IMR-90 (cell line): Measurements from ENCODE around the gene CD7. TPM values are rescaled to one million over a fixed set of nuclear protein-coding genes. Genes with fewer than 3 reads are reported as not detected.
A peak's percentile ranks its signal among the peaks of the same experiment; 100 is the strongest.

Source experiments
- ATAC-seq: fragments of 200-7000 bp; cut with Tn5 transposase; 2 replicates; pipeline ENCODE4 v1.9.1; 2020; ENCODE audit warnings: low read depth, mild to moderate bottlenecking, moderate library complexity
- BruUV-seq: library from RNA; stranded (reverse); fragments of 400-500 nt; replicated peaks from 2 replicates; lab custom pipeline; 2021; lab: Mats Ljungman, UMichigan
- CTCF ChIA-PET: fragments of 300-600 bp; formaldehyde crosslinking; extraction: SDS; loops from one replicate; lab custom pipeline; 2021; ENCODE audit warnings: antibody characterized with exemption; lab: Yijun Ruan, JAX
- POLR2A ChIA-PET: fragments of 300-600 bp; sonication (Branson Sonifier 250); formaldehyde crosslinking; loops from one replicate; lab custom pipeline; 2022; ENCODE audit warnings: antibody characterized with exemption; ENCODE audit not compliant: unreplicated experiment; lab: Charles Lee
- DNase-seq: peaks from one replicate; pipeline ENCODE4 v3.0.0; 2013
- H2AFZ ChIP-seq: replicated peaks from 2 replicates; pipeline ENCODE3; 2013; ENCODE audit warnings: low read length, mild to moderate bottlenecking; ENCODE audit not compliant: poor library complexity
- H2AK5ac ChIP-seq: 2 replicates; pipeline ENCODE4 v1.6.1; 2013; ENCODE audit warnings: low read depth, low read length, inconsistent platforms
- H2AK9ac ChIP-seq: replicated peaks from 2 replicates; pipeline ENCODE3; 2013; ENCODE audit warnings: mild to moderate bottlenecking, low read depth, low read length, moderate library complexity; ENCODE audit not compliant: poor library complexity
- H2BK120ac ChIP-seq: 2 replicates; pipeline ENCODE4 v1.6.1; 2013; ENCODE audit warnings: low read depth, low read length, inconsistent platforms
- H2BK15ac ChIP-seq: 3 replicates; pipeline ENCODE4 v1.6.1; 2013; ENCODE audit warnings: low read depth, low read length, inconsistent platforms
- H2BK20ac ChIP-seq: 2 replicates; pipeline ENCODE4 v1.6.1; 2013; ENCODE audit warnings: low read depth, mild to moderate bottlenecking, inconsistent platforms, low read length, moderate library complexity
- H2BK5ac ChIP-seq: 2 replicates; pipeline ENCODE4 v1.6.1; 2013; ENCODE audit warnings: mild to moderate bottlenecking, low read depth, low read length, inconsistent platforms; ENCODE audit not compliant: poor library complexity, severe bottlenecking
- H3K14ac ChIP-seq: replicated peaks from 2 replicates; pipeline ENCODE4 v1.6.1; 2013; ENCODE audit warnings: low read depth, low read length, inconsistent platforms
- H3K18ac ChIP-seq: 2 replicates; pipeline ENCODE4 v1.6.1; 2013; ENCODE audit warnings: low read depth, low read length, control low read depth
- H3K23ac ChIP-seq: 2 replicates; pipeline ENCODE4 v1.6.1; 2013; ENCODE audit warnings: low read depth, low read length, inconsistent platforms
- H3K27ac ChIP-seq: 2 replicates; pipeline ENCODE4 v1.5.1; 2013; ENCODE audit warnings: mild to moderate bottlenecking, control low read depth, low read length; ENCODE audit not compliant: insufficient read depth
- H3K27me3 ChIP-seq: 2 replicates; pipeline ENCODE4 v1.6.1; 2013; ENCODE audit warnings: low read length; ENCODE audit not compliant: control insufficient read depth, insufficient read depth
- H3K36me3 ChIP-seq: 2 replicates; pipeline ENCODE4 v1.6.1; 2013; ENCODE audit warnings: low read length, mixed read lengths; ENCODE audit not compliant: control insufficient read depth, insufficient read depth
- H3K4ac ChIP-seq: 2 replicates; pipeline ENCODE4 v1.6.1; 2013; ENCODE audit warnings: low read depth, low read length, inconsistent platforms
- H3K4me1 ChIP-seq: 2 replicates; pipeline ENCODE4 v1.6.1; 2013; ENCODE audit warnings: low read length, mixed read lengths; ENCODE audit not compliant: control insufficient read depth, insufficient read depth
- H3K4me2 ChIP-seq: 2 replicates; pipeline ENCODE4 v1.6.1; 2013; ENCODE audit warnings: low read depth, mild to moderate bottlenecking, control low read depth, low read length, moderate library complexity
- H3K4me3 ChIP-seq: 2 replicates; pipeline ENCODE4 v1.5.1; 2013; ENCODE audit warnings: low read depth, mild to moderate bottlenecking, control low read depth, low read length, moderate library complexity; ENCODE audit not compliant: insufficient read depth
- H3K56ac ChIP-seq: 2 replicates; pipeline ENCODE4 v1.6.1; 2013; ENCODE audit warnings: low read length, inconsistent platforms; ENCODE audit not compliant: insufficient read depth; ENCODE audit errors: extremely low read depth
- H3K79me1 ChIP-seq, 2 experiments: 2 replicates each; pipeline ENCODE4 v1.6.1; 2013; ENCODE audit warnings: low read length in 2 of 2, inconsistent platforms in 1 of 2, low read depth in 1 of 2
- H3K9ac ChIP-seq: 2 replicates; pipeline ENCODE4 v1.6.1; 2013; ENCODE audit warnings: low read depth, low read length, control low read depth
- H3K9me1 ChIP-seq: 2 replicates; pipeline ENCODE4 v1.6.1; 2013; ENCODE audit warnings: low read length, inconsistent platforms; ENCODE audit not compliant: insufficient read depth
- H3K9me3 ChIP-seq: 2 replicates; pipeline ENCODE4 v1.6.1; 2013; ENCODE audit warnings: low read length; ENCODE audit not compliant: control insufficient read depth, insufficient read depth
- H4K20me1 ChIP-seq: 2 replicates; pipeline ENCODE4 v1.6.1; 2013; ENCODE audit warnings: low read length, inconsistent platforms; ENCODE audit not compliant: insufficient read depth
- H4K5ac ChIP-seq: 2 replicates; pipeline ENCODE4 v1.6.1; 2013; ENCODE audit warnings: mild to moderate bottlenecking, low read depth, low read length, control low read depth
- H4K8ac ChIP-seq, 2 experiments: 2 replicates each; pipeline ENCODE4 v1.6.1; 2013; ENCODE audit warnings: low read depth in 2 of 2, low read length in 2 of 2, control low read depth in 1 of 2, inconsistent platforms in 1 of 2
- H4K91ac ChIP-seq: 2 replicates; pipeline ENCODE4 v1.6.1; 2013; ENCODE audit warnings: low read depth, low read length, inconsistent platforms; ENCODE audit not compliant: insufficient read depth
- BHLHE40 ChIP-seq: fragments of 150-350 bp; IDR thresholded peaks from 2 replicates; pipeline ENCODE4 v1.6.1; 2016; ENCODE audit warnings: mild to moderate bottlenecking, low read depth, low read length
- CEBPB ChIP-seq: IDR thresholded peaks from 2 replicates; pipeline ENCODE4 v1.6.1; 2012; ENCODE audit warnings: low read depth, low read length, improper control_type of control experiment
- FOS ChIP-seq: fragments of 150-350 bp; IDR thresholded peaks from 2 replicates; pipeline ENCODE4 v1.6.1; 2016; ENCODE audit warnings: low read depth, low read length
- MXI1 ChIP-seq: IDR thresholded peaks from 2 replicates; pipeline ENCODE4 v1.6.1; 2012; ENCODE audit warnings: low read depth, mild to moderate bottlenecking, low read length, moderate library complexity, borderline replicate concordance
- NFE2L2 ChIP-seq: fragments of 150-350 bp; IDR thresholded peaks from 2 replicates; pipeline ENCODE4 v1.6.1; 2016; ENCODE audit warnings: low read depth, mild to moderate bottlenecking, low read length
- POLR2A ChIP-seq: IDR thresholded peaks from 2 replicates; pipeline ENCODE4 v1.6.1; 2012; ENCODE audit warnings: mild to moderate bottlenecking, low read depth, low read length
- RCOR1 ChIP-seq: IDR thresholded peaks from 2 replicates; pipeline ENCODE4 v1.6.1; 2012; ENCODE audit warnings: mild to moderate bottlenecking, low read length, improper control_type of control experiment; ENCODE audit not compliant: insufficient replicate concordance
- RFX5 ChIP-seq: IDR thresholded peaks from 2 replicates; pipeline ENCODE4 v1.8.0; 2012; ENCODE audit warnings: low read depth, mild to moderate bottlenecking, low read length, moderate library complexity
- SMC3 ChIP-seq: fragments of 150-350 bp; IDR thresholded peaks from 2 replicates; pipeline ENCODE4 v1.6.1; 2016; ENCODE audit warnings: low read depth, mild to moderate bottlenecking, antibody characterized with exemption, low read length, moderate library complexity
- WGBS, 2 experiments: methylation state at CpG; one replicate each; pipeline versions ENCODE4 v1.1.5 to v1.1.7; 2013; ENCODE audit warnings: missing lambda C conversion rate in 2 of 2; ENCODE audit not compliant: insufficient read length in 1 of 2; ENCODE audit errors: extremely low coverage in 2 of 2; 5-methylcytosine and 5-hydroxymethylcytosine counted together
- dilution Hi-C: fragments of 300-500 bp; cut with HindIII; formaldehyde crosslinking; loops from one replicate; pipeline ENCODE4 v1.14.3; 2018; ENCODE audit warnings: low sequenced_read_pairs; ENCODE audit not compliant: unreplicated experiment
- in situ Hi-C: fragments of 300-500 bp; cut with MboI; formaldehyde crosslinking; loops from 3 replicates; pipeline ENCODE4 v1.14.3; 2019; ENCODE audit warnings: low sequenced_read_pairs, inconsistent platforms, mixed read lengths
- intact Hi-C: fragments of 100-400 bp; cut with micrococcal nuclease; formaldehyde crosslinking; loops from 2 replicates; pipeline ENCODE4 v1.10.0; 2022
- polyA plus RNA-seq, 3 experiments: library from polyadenylated mRNA; depleted of rRNA; stranded (reverse); fragments of >200 nt; gene quantifications; 2 replicates each; pipeline ENCODE4 v1.2.3, GENCODE V29; 2012; ENCODE audit warnings: low replicate concordance in 1 of 3
- total RNA-seq: library from RNA; depleted of rRNA; stranded (reverse); fragments of >200 nt; gene quantifications from 2 replicates; pipeline ENCODE4 v1.2.3, GENCODE V29; 2012
- TF ChIP-seq, protein P1 (sequence below): conservative IDR thresholded peaks from 2 replicates; pipeline ENCODE4 v1.5.1; 2012; ENCODE audit warnings: mild to moderate bottlenecking, low read depth, low read length, improper control_type of control experiment
- TF ChIP-seq, protein P2 (sequence below): fragments of 150-350 bp; IDR thresholded peaks from 2 replicates; pipeline ENCODE4 v1.6.1; 2017; ENCODE audit warnings: mild to moderate bottlenecking, antibody characterized with exemption, low read length, low read depth

CD7 gene
- total and polyA plus RNA-seq, 2 of the 4 experiments (the other 2 are of a cell fraction) = not detected

- no peak for TF ChIP-seq CEBPB
- peak; percentile 90 for TF ChIP-seq POLR2A
Measured at GRCh38 chr17:82273327-82274133, 43.9 kb downstream of the CD7 start, which contains the start of gene CSNK1D (continued).

DNA sequence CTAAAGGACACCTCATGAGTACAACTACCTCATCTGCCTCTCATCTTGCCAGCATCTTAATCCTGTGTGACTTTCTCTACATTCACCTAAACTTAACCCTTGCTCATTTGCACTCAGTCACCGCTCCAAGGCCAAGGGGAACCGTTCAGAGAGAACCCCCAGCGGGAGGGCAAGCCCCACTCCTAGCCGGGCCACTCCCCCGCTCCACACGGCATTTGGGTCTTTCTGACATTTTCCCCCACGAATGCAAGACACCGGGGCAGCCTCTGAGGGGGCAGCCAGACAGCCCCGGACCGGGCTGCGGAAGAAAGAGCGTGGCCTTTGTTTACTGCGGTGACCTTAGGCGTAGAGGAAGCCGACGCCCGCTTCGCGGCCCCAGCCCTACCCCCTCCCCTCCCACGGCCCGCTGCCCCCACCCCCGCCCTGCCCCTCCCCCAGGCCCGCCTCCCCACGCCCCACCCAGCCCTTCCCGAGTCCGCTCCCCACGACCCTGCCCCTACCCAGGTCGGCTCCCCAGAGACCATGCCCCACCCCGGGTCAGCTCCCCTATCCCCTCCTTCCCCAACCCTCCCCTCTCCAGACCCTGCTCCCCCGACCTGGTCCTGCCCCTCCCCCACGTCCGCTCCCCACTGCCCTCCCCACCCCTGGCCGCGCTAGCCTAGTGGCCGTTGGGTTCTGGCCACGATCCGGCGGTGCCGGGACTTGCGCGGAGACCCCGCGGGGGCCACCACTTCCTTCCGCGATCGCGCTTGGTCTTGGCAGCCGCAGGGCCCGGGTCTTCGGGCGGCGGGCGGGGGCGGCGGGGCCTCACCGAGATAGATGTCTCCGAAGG is 44.7 kb downstream of the CD7 start:
- Histone ChIP-seq H4K91ac (peak overlapping the region; percentile 8; the same call in 1 of the 2 replicates), H3K4me3 (peak overlapping the region; percentile 99), H4K5ac (peak overlapping the region; percentile 0; the same call in 1 of the 2 replicates), H4K8ac (peak overlapping the region; percentile 36 to 85; a peak in 2 of 4 replicates), H3K27me3 (no peaks in the 10 kb centered on the region), H2AK5ac (peak overlapping the region; percentile 77), H2BK120ac (0 out of 2 replicates have a peak overlapping the region, but pooled peaks have one; percentile 0), H4K20me1 (peaks cover 51% of the 10 kb centered on the region), H3K14ac (peak overlapping the region; percentile 93), H3K4me2 (peak overlapping the region; percentile 99), H3K9me3 (no peaks in the 10 kb centered on the region), H3K18ac (peak overlapping the region; percentile 57), H3K27ac (peak overlapping the region; percentile 96), H2AFZ (peak overlapping the region; percentile 98), H2BK5ac (peak overlapping the region; percentile 100), H3K4ac (peak overlapping the region; percentile 84), H3K56ac (no peak overlapping the region; the same call in 1 of the 2 replicates), H3K36me3 (peaks cover 26% of the 10 kb centered on the region), H3K9ac (peak overlapping the region; percentile 96), H2AK9ac (peak overlapping the region; percentile 98), H3K9me1 (peaks cover 26% of the 10 kb centered on the region), H3K23ac (peak overlapping the region; percentile 20), H2BK15ac (no peak overlapping the region), H3K79me1 (peaks cover 7 to 49% of the 10 kb centered on the region in 2 experiments), H3K4me1 (peaks cover 31% of the 10 kb centered on the region), H2BK20ac (no peak overlapping the region)
- 0% methylated on average over 19 of the region's 57 CpGs; no CpG with 5 or more reads in 1 of the 2 experiments for WGBS, 2 experiments
- DNase-seq (no peak), ATAC-seq (peak; percentile 24)
- no TSS peak for BruUV-seq
- dilution Hi-C loops (no loop called here), intact Hi-C loops (no loop called here), in situ Hi-C loops (no loop called here)
- POLR2A ChIA-PET = interaction anchor here (0.9 to 1.5 kb wide), 2 partner anchors 20 to 22 kb away, joined by 3 to 4 read pairs; no protein-coding TSS in a partner anchor
- CTCF ChIA-PET = no interaction called here
- TF ChIP-seq MXI1 (no peak), BHLHE40 (no peak), CEBPB (no peak), SMC3 (no peak), POLR2A (no peak), FOS (no peak), NFE2L2 (no peak), RCOR1 (no peak), RFX5 (no peak)
- TF ChIP-seq, protein P1, sequence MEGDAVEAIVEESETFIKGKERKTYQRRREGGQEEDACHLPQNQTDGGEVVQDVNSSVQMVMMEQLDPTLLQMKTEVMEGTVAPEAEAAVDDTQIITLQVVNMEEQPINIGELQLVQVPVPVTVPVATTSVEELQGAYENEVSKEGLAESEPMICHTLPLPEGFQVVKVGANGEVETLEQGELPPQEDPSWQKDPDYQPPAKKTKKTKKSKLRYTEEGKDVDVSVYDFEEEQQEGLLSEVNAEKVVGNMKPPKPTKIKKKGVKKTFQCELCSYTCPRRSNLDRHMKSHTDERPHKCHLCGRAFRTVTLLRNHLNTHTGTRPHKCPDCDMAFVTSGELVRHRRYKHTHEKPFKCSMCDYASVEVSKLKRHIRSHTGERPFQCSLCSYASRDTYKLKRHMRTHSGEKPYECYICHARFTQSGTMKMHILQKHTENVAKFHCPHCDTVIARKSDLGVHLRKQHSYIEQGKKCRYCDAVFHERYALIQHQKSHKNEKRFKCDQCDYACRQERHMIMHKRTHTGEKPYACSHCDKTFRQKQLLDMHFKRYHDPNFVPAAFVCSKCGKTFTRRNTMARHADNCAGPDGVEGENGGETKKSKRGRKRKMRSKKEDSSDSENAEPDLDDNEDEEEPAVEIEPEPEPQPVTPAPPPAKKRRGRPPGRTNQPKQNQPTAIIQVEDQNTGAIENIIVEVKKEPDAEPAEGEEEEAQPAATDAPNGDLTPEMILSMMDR = no peak
- TF ChIP-seq, protein P2, sequence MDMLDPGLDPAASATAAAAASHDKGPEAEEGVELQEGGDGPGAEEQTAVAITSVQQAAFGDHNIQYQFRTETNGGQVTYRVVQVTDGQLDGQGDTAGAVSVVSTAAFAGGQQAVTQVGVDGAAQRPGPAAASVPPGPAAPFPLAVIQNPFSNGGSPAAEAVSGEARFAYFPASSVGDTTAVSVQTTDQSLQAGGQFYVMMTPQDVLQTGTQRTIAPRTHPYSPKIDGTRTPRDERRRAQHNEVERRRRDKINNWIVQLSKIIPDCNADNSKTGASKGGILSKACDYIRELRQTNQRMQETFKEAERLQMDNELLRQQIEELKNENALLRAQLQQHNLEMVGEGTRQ = no peak
